Esophagus squamous epithelium (tissue), 5 donors: ENCODE results near the gene SPECC1L. TPM values are rescaled to one million over a fixed set of nuclear protein-coding genes. Genes with fewer than 3 reads are reported as not detected.

Source experiments
- DNase-seq: peaks from one replicate; lab custom pipeline; 2025; lab: John Stamatoyannopoulos, UW
- H3K27ac ChIP-seq, 4 donors: fragments of 200-600 bp; sonication (generic); one replicate each; pipeline ENCODE4 v1.5.1; 2016 to 2019; ENCODE audit warnings: mild to moderate bottlenecking in 1 of 4
- H3K27me3 ChIP-seq, 4 donors: fragments of 200-600 bp; sonication (generic); 1 replicate in 3 of 4; 2 replicates in 1 of 4; pipeline versions ENCODE4 v1.5.1 to v1.6.0; 2017 to 2021; ENCODE audit warnings: antibody characterized with exemption in 1 of 4
- H3K36me3 ChIP-seq, 3 donors: fragments of 200-600 bp; sonication (generic); one replicate each; pipeline ENCODE4 v1.5.1; 2016 to 2019
- H3K4me1 ChIP-seq, 3 donors: fragments of 200-600 bp; sonication (generic); one replicate each; pipeline ENCODE4 v1.5.1; 2017 to 2019
- H3K4me3 ChIP-seq, 4 donors: fragments of 200-600 bp; sonication (generic); 1 replicate in 3 of 4; 2 replicates in 1 of 4; pipeline ENCODE4 v1.5.1; 2016 to 2019; ENCODE audit warnings: mild to moderate bottlenecking in 2 of 4, moderate library complexity in 1 of 4
- H3K9me3 ChIP-seq, 3 donors: fragments of 200-600 bp; sonication (generic); one replicate each; pipeline ENCODE4 v1.5.1; 2016 to 2019
- CTCF ChIP-seq, 6 experiments: fragments of 450-650 bp in 4 of 6; fragments of 200-600 bp in 2 of 6; sonication (generic) in 2 of 6; IDR thresholded peaks; one replicate each; pipeline ENCODE4 v1.5.1; 2016 to 2019; ENCODE audit warnings: antibody characterized with exemption in 6 of 6, mild to moderate bottlenecking in 4 of 6, moderate library complexity in 4 of 6
- POLR2A ChIP-seq, 4 donors: fragments of 450-650 bp; IDR thresholded peaks; one replicate each; pipeline ENCODE4 v1.6.1; 2017; ENCODE audit warnings: antibody characterized with exemption in 4 of 4, mild to moderate bottlenecking in 4 of 4, moderate library complexity in 3 of 4
- WGBS, 2 donors: methylation state at CpG; one replicate each; pipeline ENCODE4 v1.1.5; 2018; 5-methylcytosine and 5-hydroxymethylcytosine counted together
- intact Hi-C: fragments of 100-400 bp; cut with DNase I; formaldehyde crosslinking; loops from one replicate; pipeline ENCODE4 v1.15.0; 2022
- total RNA-seq, 4 donors: library from RNA; depleted of rRNA; stranded (reverse); fragments of >200 nt; gene quantifications; one replicate each; pipeline ENCODE4 v1.1.0, GENCODE V29; 2016
- donor health status: DM: yes; HTN: yes; CAD: no.

The SPECC1L gene
- total RNA-seq, 4 donors from 2014 or later, result 21.4 to 31.9 (median 27.7) TPM

GRCh38 chr22:24376002-24376401, 105.4 kb downstream of the SPECC1L start:
- 87 to 90% methylated on average over 2 of the region's 2 CpGs for WGBS, 2 donors
- no peak for TF ChIP-seq POLR2A (IDR thresholded peaks at IDR 0.05)
- no peak for TF ChIP-seq CTCF (IDR thresholded peaks at IDR 0.05)
- Histone ChIP-seq H3K4me3 (no peak overlapping the region), H3K27ac (no peak overlapping the region), H3K4me1 (no peaks in the 10 kb centered on the region), H3K36me3 (peaks cover 9 to 84% (median 12%) of the 10 kb centered on the region in 3 donors), H3K9me3 (no peaks in the 10 kb centered on the region), H3K27me3 (no peaks in the 10 kb centered on the region)
- intact Hi-C loops, result no loop called here
- no peak for DNase-seq

- Histone ChIP-seq H3K27me3 (no peaks in the 10 kb centered on the region), H3K9me3 (no peaks in the 10 kb centered on the region), H3K4me1 (no peaks in the 10 kb centered on the region), H3K4me3 (no peak overlapping the region), H3K27ac (no peak overlapping the region), H3K36me3 (peaks cover 3 to 84% (median 6%) of the 10 kb centered on the region in 3 donors)
- no peak for DNase-seq
- TF ChIP-seq POLR2A (IDR thresholded peaks at IDR 0.05), result no peak
- TF ChIP-seq CTCF (IDR thresholded peaks at IDR 0.05), result no peak
- 83 to 84% methylated on average over 3 of the region's 3 CpGs for WGBS, 2 donors
- intact Hi-C loops, result no loop called here
Observed at GRCh38 chr22:24376586-24376985, 106.0 kb downstream of the SPECC1L start.

DNA sequence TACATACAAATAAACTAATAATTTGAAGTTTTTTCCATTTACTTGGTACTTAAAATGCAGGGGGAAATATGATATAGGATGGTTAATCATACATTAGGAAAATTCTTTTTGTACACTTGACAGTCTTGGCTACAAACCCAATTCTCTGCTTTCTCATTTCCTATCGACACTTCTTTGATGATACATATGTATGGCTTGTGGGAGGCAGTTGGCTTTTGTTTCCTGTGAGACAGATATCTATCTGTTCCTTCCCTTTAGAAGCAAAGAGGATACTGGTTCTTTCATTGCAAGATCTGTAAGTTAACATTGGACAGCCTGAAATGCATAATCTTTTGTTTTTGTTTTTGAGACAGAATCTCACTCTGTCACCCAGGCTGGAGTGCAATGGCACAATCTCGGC, 108.9 kb downstream of the SPECC1L start:
- Histone ChIP-seq H3K36me3 (peaks cover 0 to 79% (median 0%) of the 10 kb centered on the region in 3 donors), H3K4me1 (no peaks in the 10 kb centered on the region), H3K9me3 (no peaks in the 10 kb centered on the region), H3K4me3 (no peak overlapping the region), H3K27me3 (no peaks in the 10 kb centered on the region), H3K27ac (no peak overlapping the region)
- DNase-seq, result no peak
- intact Hi-C loops, result no loop called here
- no peak for TF ChIP-seq POLR2A (IDR thresholded peaks at IDR 0.05)
- TF ChIP-seq CTCF (IDR thresholded peaks at IDR 0.05), result no peak
- WGBS, 2 donors, result 71 to 77% methylated on average over 2 of the region's 2 CpGs

- Histone ChIP-seq H3K4me1 (no peaks in the 10 kb centered on the region), H3K36me3 (peaks cover 0 to 71% (median 0%) of the 10 kb centered on the region in 3 donors)
Observed at GRCh38 chr22:24380220-24380904, 109.7 kb downstream of the SPECC1L start.

More at GRCh38 chr22:24380220-24380904, 109.7 kb downstream of the SPECC1L start:
- TF ChIP-seq POLR2A (IDR thresholded peaks at IDR 0.05), result no peak
- TF ChIP-seq CTCF (IDR thresholded peaks at IDR 0.05), result no peak
- no peaks in the 10 kb centered on the region for H3K9me3 ChIP-seq
- no peaks in the 10 kb centered on the region for H3K27me3 ChIP-seq
- H3K4me3 ChIP-seq, result no peak overlapping the region
- WGBS, 2 donors, result 82 to 92% methylated on average over 7 of the region's 7 CpGs
- DNase-seq, result no peak
- H3K27ac ChIP-seq, result no peak overlapping the region
- intact Hi-C loops, result no loop called here
